Measurements from ENCODE around the gene DEFB114.

DEFB114 gene

GRCh38 chr6:49919261-49919660 is 44.7 kb downstream of the DEFB114 start:
- H3K4me3 Mint-ChIP-seq: no peak overlapping the region
- no peak overlapping the region for H3K27ac Mint-ChIP-seq
- no peaks in the 10 kb centered on the region for H3K36me3 Mint-ChIP-seq (ENCODE audit: low read depth)
- peaks cover 6% of the 10 kb centered on the region for H3K4me1 Mint-ChIP-seq
- H3K9me3 Mint-ChIP-seq: no peaks in the 10 kb centered on the region
- no peak for TF ChIP-seq CTCF (IDR thresholded peaks at IDR 0.05; ENCODE audit: unreplicated experiment in 3 of 3)
- no peaks in the 10 kb centered on the region for H3K27me3 Mint-ChIP-seq (ENCODE audit: low read depth)

- Mint-ChIP-seq H3K36me3 (ENCODE audit: low read depth) (no peaks in the 10 kb centered on the region), H3K27me3 (ENCODE audit: low read depth) (no peaks in the 10 kb centered on the region), H3K4me3 (no peak overlapping the region), H3K27ac (no peak overlapping the region), H3K9me3 (no peaks in the 10 kb centered on the region), H3K4me1 (peaks cover 9% of the 10 kb centered on the region)
- no peak for TF ChIP-seq CTCF (IDR thresholded peaks at IDR 0.05; ENCODE audit: unreplicated experiment in 3 of 3)
Observed at GRCh38 chr6:49918787-49919186, 45.2 kb downstream of the DEFB114 start.

GRCh38 chr6:49915035-49915434 is 48.9 kb downstream of the DEFB114 start:
- H3K4me3 Mint-ChIP-seq: no peak overlapping the region
- H3K36me3 Mint-ChIP-seq (ENCODE audit: low read depth): no peaks in the 10 kb centered on the region
- no peaks in the 10 kb centered on the region for H3K27me3 Mint-ChIP-seq (ENCODE audit: low read depth)

GRCh38 chr6:49913636-49914375 is 50.2 kb downstream of the DEFB114 start:
- no peaks in the 10 kb centered on the region for H3K36me3 Mint-ChIP-seq (ENCODE audit: low read depth)
- H3K27me3 Mint-ChIP-seq (ENCODE audit: low read depth): no peaks in the 10 kb centered on the region
- peaks cover 23% of the 10 kb centered on the region for H3K4me1 Mint-ChIP-seq
- no peak overlapping the region for H3K27ac Mint-ChIP-seq
- H3K4me3 Mint-ChIP-seq: no peak overlapping the region
- TF ChIP-seq CTCF (IDR thresholded peaks at IDR 0.05; ENCODE audit: unreplicated experiment in 3 of 3): no peak
- H3K9me3 Mint-ChIP-seq: no peaks in the 10 kb centered on the region

More at GRCh38 chr6:49915035-49915434, 48.9 kb downstream of the DEFB114 start:
- peaks cover 15% of the 10 kb centered on the region for H3K4me1 Mint-ChIP-seq
- H3K27ac Mint-ChIP-seq: no peak overlapping the region
- no peaks in the 10 kb centered on the region for H3K9me3 Mint-ChIP-seq
- TF ChIP-seq CTCF (IDR thresholded peaks at IDR 0.05; ENCODE audit: unreplicated experiment in 3 of 3): no peak

- H3K36me3 Mint-ChIP-seq (ENCODE audit: low read depth): no peaks in the 10 kb centered on the region
- peaks cover 23% of the 10 kb centered on the region for H3K4me1 Mint-ChIP-seq
- no peak overlapping the region for H3K27ac Mint-ChIP-seq
- no peak overlapping the region for H3K4me3 Mint-ChIP-seq
- no peak for TF ChIP-seq CTCF (IDR thresholded peaks at IDR 0.05; ENCODE audit: unreplicated experiment in 3 of 3)
- no peaks in the 10 kb centered on the region for H3K9me3 Mint-ChIP-seq
- H3K27me3 Mint-ChIP-seq (ENCODE audit: low read depth): no peaks in the 10 kb centered on the region
Observed at GRCh38 chr6:49912196-49912595, 51.8 kb downstream of the DEFB114 start.

GRCh38 chr6:49911252-49911651 is 52.7 kb downstream of the DEFB114 start:
- Mint-ChIP-seq H3K4me3 (no peak overlapping the region), H3K9me3 (no peaks in the 10 kb centered on the region), H3K36me3 (ENCODE audit: low read depth) (no peaks in the 10 kb centered on the region), H3K4me1 (peaks cover 29% of the 10 kb centered on the region), H3K27me3 (ENCODE audit: low read depth) (no peaks in the 10 kb centered on the region), H3K27ac (no peak overlapping the region)
- TF ChIP-seq CTCF (IDR thresholded peaks at IDR 0.05; ENCODE audit: unreplicated experiment in 3 of 3): no peak

Measured in nephron (organoid).